Endothelial cell of umbilical vein (primary cell): Measurements from ENCODE around the gene CD33. TPM values are rescaled to one million over a fixed set of nuclear protein-coding genes. Genes with fewer than 3 reads are reported as not detected.

Experiments used
- BruUV-seq: library from RNA; stranded (reverse); fragments of 400-500 nt; replicated peaks from 2 replicates; lab custom pipeline; 2021; lab: Mats Ljungman, UMichigan
- CTCF ChIA-PET: fragments of 300-600, 350-600 bp; sonication (Branson Sonifier 250); formaldehyde crosslinking; loops from one replicate; lab custom pipeline; 2021; ENCODE audit warnings: antibody characterized with exemption, inconsistent platforms; lab: Charles Lee
- POLR2A ChIA-PET: fragments of 300-600, 350-600 bp; sonication (Branson Sonifier 250); formaldehyde crosslinking; loops from one replicate; lab custom pipeline; 2021; ENCODE audit warnings: antibody characterized with exemption, inconsistent platforms; lab: Charles Lee
- DNase-seq: peaks from one replicate; pipeline ENCODE4 v3.0.0-alpha.2; 2011; ENCODE audit warnings: low read depth, low spot score
- FAIRE-seq: peaks from 2 replicates; lab custom pipeline; 2011; peaks lifted over from hg19 to GRCh38; lab: Jason Lieb, UNC
- H2AFZ ChIP-seq: 2 replicates; pipeline ENCODE4 v1.6.0; 2012; ENCODE audit warnings: low read depth, low read length, control low read depth, inconsistent platforms
- H3K27ac ChIP-seq: 2 replicates; pipeline ENCODE4 v1.5.1; 2011; ENCODE audit warnings: low read depth, mild to moderate bottlenecking, control low read depth, low read length, moderate library complexity; ENCODE audit not compliant: insufficient read depth
- H3K27me3 ChIP-seq, 2 experiments: 2 replicates each; pipeline versions ENCODE4 v1.6.0 to v1.6.1; 2011; ENCODE audit warnings: low read length in 2 of 2, mixed read lengths in 1 of 2; ENCODE audit not compliant: control insufficient read depth in 2 of 2, insufficient read depth in 2 of 2
- H3K36me3 ChIP-seq, 2 experiments: 2 replicates in 1 of 2; 3 replicates in 1 of 2; pipeline ENCODE4 v1.5.1; 2011; ENCODE audit warnings: low read length in 2 of 2, mild to moderate bottlenecking in 1 of 2, moderate library complexity in 1 of 2; ENCODE audit not compliant: control insufficient read depth in 2 of 2, insufficient read depth in 2 of 2; ENCODE audit errors: extremely low read depth in 1 of 2
- H3K4me1 ChIP-seq: 3 replicates; pipeline ENCODE4 v1.5.1; 2011; ENCODE audit warnings: mild to moderate bottlenecking, low read length; ENCODE audit not compliant: control insufficient read depth, insufficient read depth; ENCODE audit errors: extremely low read depth
- H3K4me2 ChIP-seq: 2 replicates; pipeline ENCODE4 v1.6.1; 2011; ENCODE audit warnings: low read length, control low read depth, mixed read lengths; ENCODE audit not compliant: insufficient read depth
- H3K4me3 ChIP-seq, 3 experiments: fragments of 200-600 bp in 1 of 3; sonication (generic), shearing (Covaris generic) in 1 of 3; replicated peaks in 1 of 3; 2 replicates each; pipeline ENCODE4 v1.5.1; 2011 to 2016; ENCODE audit warnings: control low read depth in 3 of 3, low read length in 3 of 3, mild to moderate bottlenecking in 2 of 3, inconsistent platforms in 1 of 3, low read depth in 1 of 3, moderate library complexity in 1 of 3; ENCODE audit not compliant: insufficient read depth in 1 of 3
- H3K79me2 ChIP-seq: 2 replicates; pipeline ENCODE4 v1.6.0; 2012; ENCODE audit warnings: low read length, inconsistent platforms; ENCODE audit not compliant: control insufficient read depth, insufficient read depth
- H3K9ac ChIP-seq: replicated peaks from 2 replicates; pipeline ENCODE3; 2011; ENCODE audit warnings: low read length, control low read depth; ENCODE audit not compliant: insufficient read depth; ENCODE audit errors: extremely low read depth
- H3K9me1 ChIP-seq: replicated peaks from 3 replicates; pipeline ENCODE4 v1.6.0; 2011; ENCODE audit warnings: mild to moderate bottlenecking, low read length; ENCODE audit not compliant: control insufficient read depth, insufficient read depth; ENCODE audit errors: extremely low read depth
- H3K9me3 ChIP-seq: replicated peaks from 2 replicates; pipeline ENCODE4 v1.5.1; 2012; ENCODE audit warnings: low read length, inconsistent platforms; ENCODE audit not compliant: control insufficient read depth, insufficient read depth
- H4K20me1 ChIP-seq: replicated peaks from 2 replicates; pipeline ENCODE3; 2011; ENCODE audit warnings: mild to moderate bottlenecking, low read length; ENCODE audit not compliant: control insufficient read depth, insufficient read depth; ENCODE audit errors: extremely low read depth
- CTCF ChIP-seq, 2 donors: IDR thresholded peaks; 1 replicate in 1 of 2; 2 replicates in 1 of 2; pipeline ENCODE4 v1.5.1; 2011; ENCODE audit warnings: low read length in 2 of 2, mild to moderate bottlenecking in 2 of 2, moderate library complexity in 2 of 2, control low read depth in 1 of 2, inconsistent platforms in 1 of 2, low read depth in 1 of 2; ENCODE audit not compliant: insufficient read depth in 1 of 2; ENCODE audit errors: extremely low read depth in 1 of 2
- EZH2 ChIP-seq: IDR thresholded peaks from 2 replicates; pipeline ENCODE4 v1.6.1; 2012; ENCODE audit warnings: borderline replicate concordance, low read depth, mild to moderate bottlenecking, moderate library complexity, low read length, inconsistent platforms; ENCODE audit not compliant: severe bottlenecking
- FOS ChIP-seq: IDR thresholded peaks from 2 replicates; pipeline ENCODE4 v1.6.1; 2011; ENCODE audit warnings: mild to moderate bottlenecking, low read length, moderate library complexity, borderline replicate concordance; ENCODE audit not compliant: insufficient read depth
- GATA2 ChIP-seq: IDR thresholded peaks from 2 replicates; pipeline ENCODE4 v1.7.0; 2011; ENCODE audit warnings: low read depth, mild to moderate bottlenecking, moderate library complexity, mixed read lengths, low read length; ENCODE audit not compliant: insufficient read length, insufficient read depth
- JUN ChIP-seq: IDR thresholded peaks from 2 replicates; pipeline ENCODE4 v1.6.1; 2011; ENCODE audit warnings: borderline replicate concordance, low read depth; ENCODE audit not compliant: insufficient read length, insufficient read depth
- MAX ChIP-seq: IDR thresholded peaks from 2 replicates; pipeline ENCODE4 v1.6.1; 2011; ENCODE audit not compliant: insufficient read depth, insufficient read length
- MYC ChIP-seq: IDR thresholded peaks from one replicate; pipeline ENCODE4 v1.6.1; 2011; ENCODE audit warnings: mild to moderate bottlenecking, low read depth, low read length
- POLR2A ChIP-seq: IDR thresholded peaks from 2 replicates; pipeline ENCODE4 v1.6.1; 2012; ENCODE audit warnings: low read depth, mild to moderate bottlenecking, control low read depth, low read length
- POLR2AphosphoS5 ChIP-seq: IDR thresholded peaks from 2 replicates; pipeline ENCODE4 v1.6.1; 2012; ENCODE audit warnings: low read depth, mild to moderate bottlenecking, control low read depth, low read length, moderate library complexity; ENCODE audit not compliant: insufficient read depth
- dilution Hi-C: fragments of 300-500 bp; cut with MboI; formaldehyde crosslinking; loops from one replicate; pipeline ENCODE4 v1.15.0; 2019; ENCODE audit warnings: low sequenced_read_pairs; ENCODE audit not compliant: extremely low pct_ligation_motif_present
- intact Hi-C: fragments of 100-400 bp; cut with micrococcal nuclease; formaldehyde crosslinking; loops from one replicate; pipeline ENCODE4 v1.10.0; 2022
- polyA plus RNA-seq, 4 experiments: library from polyadenylated mRNA; depleted of rRNA in 3 of 4; stranded (reverse) in 3 of 4; unstranded in 1 of 4; fragments of >200 nt; gene quantifications; 2 replicates each; pipeline versions ENCODE4 v1.2.1 to v1.2.3, GENCODE V29; 2011 to 2012; ENCODE audit warnings: missing spikeins in 1 of 4
- total RNA-seq: library from RNA; stranded (reverse); gene quantifications from 2 replicates; pipeline ENCODE4 v1.2.3, GENCODE V29; 2021

The CD33 gene
- total and polyA plus RNA-seq, 2 donors (not counting 3 experiments of a cell fraction or from before 2014, with no cell fraction given): not detected

GRCh38 chr19:51198641-51199040 is 26.2 kb upstream of the CD33 start:
- Histone ChIP-seq H3K4me2 (no peak overlapping the region), H3K36me3 (no peaks in the 10 kb centered on the region), H3K27me3 (no peaks in the 10 kb centered on the region), H3K4me1 (no peaks in the 10 kb centered on the region), H4K20me1 (no peaks in the 10 kb centered on the region), H3K9me3 (no peaks in the 10 kb centered on the region), H3K4me3 (no peak overlapping the region), H3K27ac (no peak overlapping the region), H2AFZ (no peak overlapping the region), H3K79me2 (no peaks in the 10 kb centered on the region), H3K9ac (no peak overlapping the region), H3K9me1 (no peaks in the 10 kb centered on the region)
- DNase-seq (no peak), FAIRE-seq (no peak)
- BruUV-seq: no TSS peak
- intact Hi-C loops (loop anchor here (1.0 kb wide), 1 partner anchor 21 kb away; no protein-coding TSS in a partner anchor), dilution Hi-C loops (no loop called here)
- POLR2A ChIA-PET: no interaction called here
- CTCF ChIA-PET: no interaction called here
- no peak for TF ChIP-seq GATA2
- TF ChIP-seq FOS: no peak
- TF ChIP-seq CTCF (IDR thresholded peaks at IDR 0.05; ENCODE audit: extremely low read depth in 1 of 2, insufficient read depth in 1 of 2, low read depth in 1 of 2, low read length in 2 of 2): no peak
- TF ChIP-seq MYC: no peak
- TF ChIP-seq MAX: no peak
- TF ChIP-seq POLR2AphosphoS5: no peak
- TF ChIP-seq POLR2A: no peak
- no peak for TF ChIP-seq EZH2
- no peak for TF ChIP-seq JUN
